ENCODE data around the gene DHRS3.

DHRS3 gene

DNA sequence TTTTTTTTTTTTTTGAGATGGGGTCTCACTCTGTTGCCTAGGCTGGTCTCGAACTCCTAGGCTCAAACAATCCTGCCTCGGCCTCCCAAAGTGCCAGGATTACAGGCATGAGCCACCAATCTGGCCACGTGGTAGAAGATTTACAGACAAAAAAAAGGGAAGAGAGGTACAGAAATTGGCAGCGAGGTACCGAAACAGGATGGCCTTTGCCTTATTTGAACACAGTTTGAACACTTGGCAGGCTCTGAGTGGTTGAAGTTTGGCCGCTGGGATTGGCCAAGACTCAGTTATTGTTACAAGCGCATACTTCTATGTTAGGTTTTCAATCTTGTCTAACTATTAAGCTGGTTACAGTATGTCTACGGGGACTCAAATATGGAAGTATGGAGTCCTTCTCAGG, 19.7 kb upstream of the DHRS3 start:
- DNase-seq (ENCODE audit: low spot score) = no peak

DNA sequence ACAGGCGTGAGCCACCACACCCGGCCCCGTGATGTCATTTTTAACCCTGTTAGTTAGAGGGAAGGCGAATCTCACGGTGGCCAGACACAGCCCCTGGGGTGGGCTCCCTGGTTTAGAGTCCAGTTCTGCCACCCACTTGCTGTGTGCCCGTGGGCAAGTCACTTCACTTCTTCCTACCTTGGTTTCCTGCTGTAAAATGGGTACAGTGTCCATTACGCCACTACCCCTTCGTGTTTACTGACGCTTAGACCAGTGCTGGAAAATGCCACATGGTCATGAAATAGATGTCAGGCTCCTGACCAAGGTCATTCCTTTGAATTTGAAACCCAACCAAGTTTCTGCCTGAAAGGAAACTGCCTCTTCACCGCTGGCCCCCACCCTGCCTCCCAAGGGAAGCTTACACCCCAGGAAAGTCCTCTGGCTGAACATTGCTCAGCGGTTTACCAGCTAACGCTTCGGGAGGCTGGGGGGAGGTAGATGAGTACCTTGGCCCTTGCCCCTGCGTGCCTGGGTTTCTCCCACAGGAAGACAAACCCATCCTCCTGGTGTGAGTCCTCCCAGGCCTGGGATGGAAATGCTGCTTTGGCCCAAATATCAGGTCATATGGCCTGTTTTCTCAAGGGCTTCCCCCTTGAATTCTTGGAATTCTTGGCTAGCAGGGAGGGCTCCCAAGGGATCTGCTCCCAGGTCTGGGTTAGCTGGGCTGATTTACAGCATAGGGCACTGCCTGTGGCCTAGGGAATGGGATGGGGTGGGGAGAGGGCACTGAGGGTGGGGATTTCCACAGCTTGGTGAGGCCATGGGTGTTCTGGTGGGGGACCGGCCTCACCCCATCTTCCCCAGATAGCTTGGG, 18.3 kb upstream of the DHRS3 start:
- DNase-seq (ENCODE audit: low spot score) = no peak

DNA sequence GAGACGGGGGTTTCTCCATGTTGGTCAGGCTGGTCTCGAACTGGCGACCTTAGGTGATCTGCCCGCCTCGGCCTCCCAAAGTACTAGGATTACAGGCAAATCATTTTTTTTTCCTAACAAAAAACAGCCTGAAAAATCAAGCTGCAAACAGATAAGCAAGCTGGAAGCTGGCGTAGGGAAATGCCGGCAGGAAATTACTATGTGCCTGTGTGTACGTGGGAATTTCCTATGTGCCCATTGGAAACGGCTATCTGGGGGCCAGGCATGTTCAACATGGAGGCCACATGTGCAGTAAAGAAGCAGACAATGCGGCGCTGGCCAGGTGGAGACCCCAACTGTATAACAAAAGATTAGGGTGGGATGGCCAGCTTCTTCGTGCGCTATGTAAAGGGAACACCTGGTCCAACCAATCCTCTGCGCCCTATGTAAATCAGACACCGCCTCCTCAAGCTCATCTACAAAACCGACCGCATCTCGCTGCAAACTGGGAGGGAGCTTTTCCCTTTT, 16.7 kb upstream of the DHRS3 start:
- no peak for DNase-seq (ENCODE audit: low spot score)

DNA sequence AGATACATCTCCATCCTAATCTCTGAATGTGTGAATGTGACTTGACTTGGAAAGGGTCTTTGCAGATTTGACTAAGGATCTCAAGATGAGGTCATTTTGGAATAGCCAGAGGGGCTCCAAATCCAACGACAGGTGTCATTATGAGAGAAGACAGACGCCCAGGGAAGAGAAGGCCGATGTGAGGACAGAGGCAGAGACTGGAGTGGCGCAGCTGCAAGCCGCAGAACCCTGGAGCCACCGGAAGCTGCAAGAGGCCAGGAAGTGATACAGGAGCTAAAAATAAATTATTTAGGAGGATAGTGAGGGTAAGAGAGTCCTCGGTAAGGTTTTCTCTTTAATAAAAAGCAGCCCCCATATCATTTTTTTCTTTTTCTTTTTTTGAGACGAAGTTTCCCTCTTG, 16.1 kb upstream of the DHRS3 start:
- DNase-seq (ENCODE audit: low spot score) = no peak

DNA sequence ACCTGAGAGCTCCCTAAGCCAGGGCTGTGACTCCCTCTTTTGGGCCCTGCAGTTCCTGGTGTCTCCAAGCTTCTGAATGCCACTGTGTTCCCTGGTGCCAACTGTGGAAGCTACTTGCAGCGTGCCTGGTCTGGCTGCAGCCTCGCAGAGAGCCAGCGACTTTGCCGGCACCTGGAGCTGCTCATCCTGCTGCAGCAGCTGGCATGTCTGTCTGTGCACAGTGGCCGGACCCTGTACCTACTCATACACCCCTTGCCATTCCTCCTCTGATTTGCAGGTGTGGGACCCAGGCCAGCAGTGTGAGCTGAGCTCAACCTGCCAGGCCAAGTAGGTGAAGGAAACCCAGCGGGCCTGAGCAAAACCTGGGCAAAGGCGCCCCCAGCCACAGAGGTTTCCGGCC, 13.6 kb upstream of the DHRS3 start:
- DNase-seq (ENCODE audit: low spot score) = no peak

DNA sequence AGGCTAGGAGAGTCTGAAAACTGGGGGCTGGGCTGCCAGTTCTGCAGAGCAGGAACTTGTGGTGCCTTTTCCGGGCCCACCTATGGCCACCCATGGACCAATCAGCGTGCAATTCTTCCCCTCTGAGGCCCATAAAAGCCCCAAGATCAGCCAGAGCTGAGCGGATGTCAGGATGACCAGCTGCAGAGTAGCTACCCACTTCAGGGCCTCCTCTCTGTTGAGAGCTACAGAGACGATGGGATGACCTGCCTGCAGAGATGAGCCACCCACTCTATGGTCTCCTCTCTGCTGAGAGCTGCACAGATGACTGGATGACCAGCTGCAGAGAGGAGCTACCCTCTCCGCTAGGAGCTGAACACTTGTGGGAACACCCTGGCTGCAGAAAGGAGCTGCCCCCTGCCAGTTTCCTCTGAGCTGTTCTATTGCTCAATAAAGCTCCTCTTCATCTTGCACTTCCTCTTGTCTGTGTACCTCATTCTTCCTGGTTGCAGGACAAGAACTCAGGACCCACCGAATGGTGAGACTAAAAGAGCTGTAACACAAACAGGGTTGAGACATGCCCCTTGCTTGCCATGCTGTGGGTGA, 13.0 kb upstream of the DHRS3 start:
- no peak for DNase-seq (ENCODE audit: low spot score)

DNA sequence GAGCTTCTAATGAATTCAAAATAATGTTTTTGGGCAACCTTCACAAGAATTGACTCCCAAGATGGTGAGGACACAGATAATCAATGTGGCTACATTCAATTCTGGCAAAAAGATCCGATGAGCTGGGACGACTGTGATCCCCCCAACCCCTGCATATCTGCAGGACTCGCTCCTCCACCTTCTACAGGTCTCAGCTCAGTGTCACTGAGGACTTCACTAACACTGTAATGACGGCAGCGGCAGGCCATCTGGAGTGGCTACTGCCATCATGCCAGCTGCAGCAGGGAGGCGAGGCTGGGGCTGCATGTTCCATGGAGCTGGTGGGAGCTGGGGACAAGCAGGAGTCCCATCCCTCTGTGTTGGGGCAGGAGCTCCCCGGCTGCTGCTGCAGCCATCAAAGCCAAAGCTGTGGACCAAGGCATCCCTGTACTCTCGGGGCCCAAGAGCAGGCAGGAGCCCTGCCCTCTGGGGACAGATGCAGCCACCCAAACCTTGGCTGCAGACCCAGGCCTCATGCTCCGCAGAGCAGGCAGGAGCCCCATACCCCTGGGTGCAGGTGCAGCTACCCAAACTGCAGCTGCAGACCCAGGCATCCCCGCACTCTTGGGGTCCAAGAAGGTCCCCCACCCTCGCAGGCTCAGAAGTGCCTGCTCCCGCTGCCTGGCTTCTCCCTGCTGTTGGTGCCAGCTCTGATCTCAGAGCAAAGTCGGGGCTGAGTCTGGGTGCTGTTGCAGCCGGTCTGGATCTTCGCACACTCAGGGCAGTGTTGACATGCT, 12.2 kb upstream of the DHRS3 start:
- DNase-seq (ENCODE audit: low spot score) = no peak

DNA sequence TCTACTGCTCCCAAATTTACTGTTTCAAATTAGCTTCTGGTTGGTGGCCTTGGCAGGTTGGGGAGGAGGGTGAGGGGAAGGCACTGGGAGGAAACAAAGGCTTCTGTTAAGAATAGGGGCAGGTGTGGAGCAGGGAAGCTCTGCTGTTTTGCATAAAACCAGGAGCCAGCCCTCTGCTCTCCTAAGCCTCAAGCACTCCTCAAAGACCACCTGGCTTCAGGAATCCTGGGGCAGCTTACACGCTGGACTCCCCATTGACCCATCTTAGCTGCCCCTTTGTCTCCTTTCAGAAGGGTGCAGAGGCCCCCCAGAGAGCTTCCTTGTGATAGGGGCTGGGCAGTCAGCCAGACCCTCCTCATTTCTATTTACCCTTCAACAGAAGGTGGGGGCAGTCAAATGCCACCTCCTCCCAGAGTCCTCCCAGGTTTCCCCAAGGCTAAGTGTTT, 11.5 kb upstream of the DHRS3 start:
- no peak for DNase-seq (ENCODE audit: low spot score)

DNA sequence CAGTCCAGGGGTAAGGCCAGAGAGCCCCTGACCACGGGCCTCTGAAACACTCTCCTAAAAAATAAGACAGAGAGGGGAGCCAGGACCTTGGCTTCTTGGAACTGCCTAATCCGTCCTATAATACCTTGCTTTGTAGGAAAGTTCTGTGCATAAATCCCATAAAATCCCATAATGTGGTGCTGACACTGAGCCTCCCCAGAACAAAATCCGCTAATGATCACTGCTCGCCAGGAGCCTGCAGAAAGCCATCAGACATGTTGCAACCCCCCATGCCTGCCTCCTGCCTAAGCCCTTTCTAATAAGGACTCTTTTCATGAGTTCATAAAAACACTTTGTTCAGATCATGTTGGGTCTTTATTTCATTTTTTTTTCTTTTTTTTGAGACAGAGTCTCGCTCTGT, 9.3 kb upstream of the DHRS3 start:
- DNase-seq (ENCODE audit: low spot score) = no peak

DNA sequence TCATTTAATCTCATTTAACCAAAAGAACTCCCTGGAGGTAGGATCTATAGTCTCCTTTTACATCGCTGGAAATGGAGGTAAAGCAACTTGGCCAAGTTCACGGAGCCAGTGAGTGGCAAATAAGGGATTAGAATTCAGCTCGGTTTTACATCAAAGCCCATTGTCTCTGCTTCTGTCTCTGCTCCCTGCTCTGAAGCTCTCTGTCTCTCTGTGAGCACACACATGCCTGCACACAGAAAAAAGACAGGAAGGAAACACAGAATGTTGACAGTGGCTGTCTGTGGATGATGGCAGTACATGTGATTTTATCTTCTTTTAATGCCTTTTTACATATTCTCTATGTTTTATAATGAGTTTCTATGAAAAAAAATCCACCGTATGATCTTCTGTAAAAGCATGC, 8.9 kb upstream of the DHRS3 start:
- no peak for DNase-seq (ENCODE audit: low spot score)

DNA sequence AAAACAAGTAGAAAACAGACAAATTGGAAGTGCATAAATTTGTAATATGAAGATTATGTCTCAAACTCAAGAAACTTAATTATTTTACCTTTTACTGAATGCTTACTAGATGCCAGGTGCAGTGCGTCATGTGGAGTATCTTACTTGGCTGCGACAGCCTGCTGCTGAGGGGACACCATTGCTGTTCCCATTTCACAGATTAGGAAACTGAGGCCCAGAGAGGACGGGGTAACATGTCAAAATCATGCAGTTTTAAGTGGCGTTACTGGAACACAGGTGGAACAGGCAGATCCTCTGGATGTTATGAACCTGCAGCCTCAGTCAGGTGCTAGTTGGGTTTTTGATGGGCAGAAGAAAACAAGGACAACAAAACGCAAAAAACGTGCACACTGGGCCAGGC, 7.3 kb upstream of the DHRS3 start:
- no peak for DNase-seq (ENCODE audit: low spot score)

DNA sequence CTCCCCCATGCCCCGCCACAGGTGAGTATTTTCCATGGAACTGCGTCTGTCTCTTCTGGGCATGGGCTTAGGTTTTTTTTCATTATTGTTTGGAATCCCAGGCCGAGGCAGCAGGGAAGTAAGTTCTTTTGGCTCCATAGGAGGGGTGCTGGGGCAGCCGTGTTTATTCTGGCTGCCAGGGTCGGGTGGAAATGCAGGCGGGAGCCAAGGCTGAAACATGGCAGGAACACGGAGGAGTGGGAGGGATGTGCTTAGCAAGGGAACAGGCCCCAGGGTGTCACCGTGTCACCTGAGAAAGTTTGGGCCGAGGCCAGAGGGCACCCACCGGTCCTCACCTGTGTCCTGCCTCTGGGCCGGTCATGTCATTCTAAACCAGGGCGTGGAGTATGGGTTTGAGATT, 4.5 kb upstream of the DHRS3 start:
- DNase-seq (ENCODE audit: low spot score) = no peak

DNA sequence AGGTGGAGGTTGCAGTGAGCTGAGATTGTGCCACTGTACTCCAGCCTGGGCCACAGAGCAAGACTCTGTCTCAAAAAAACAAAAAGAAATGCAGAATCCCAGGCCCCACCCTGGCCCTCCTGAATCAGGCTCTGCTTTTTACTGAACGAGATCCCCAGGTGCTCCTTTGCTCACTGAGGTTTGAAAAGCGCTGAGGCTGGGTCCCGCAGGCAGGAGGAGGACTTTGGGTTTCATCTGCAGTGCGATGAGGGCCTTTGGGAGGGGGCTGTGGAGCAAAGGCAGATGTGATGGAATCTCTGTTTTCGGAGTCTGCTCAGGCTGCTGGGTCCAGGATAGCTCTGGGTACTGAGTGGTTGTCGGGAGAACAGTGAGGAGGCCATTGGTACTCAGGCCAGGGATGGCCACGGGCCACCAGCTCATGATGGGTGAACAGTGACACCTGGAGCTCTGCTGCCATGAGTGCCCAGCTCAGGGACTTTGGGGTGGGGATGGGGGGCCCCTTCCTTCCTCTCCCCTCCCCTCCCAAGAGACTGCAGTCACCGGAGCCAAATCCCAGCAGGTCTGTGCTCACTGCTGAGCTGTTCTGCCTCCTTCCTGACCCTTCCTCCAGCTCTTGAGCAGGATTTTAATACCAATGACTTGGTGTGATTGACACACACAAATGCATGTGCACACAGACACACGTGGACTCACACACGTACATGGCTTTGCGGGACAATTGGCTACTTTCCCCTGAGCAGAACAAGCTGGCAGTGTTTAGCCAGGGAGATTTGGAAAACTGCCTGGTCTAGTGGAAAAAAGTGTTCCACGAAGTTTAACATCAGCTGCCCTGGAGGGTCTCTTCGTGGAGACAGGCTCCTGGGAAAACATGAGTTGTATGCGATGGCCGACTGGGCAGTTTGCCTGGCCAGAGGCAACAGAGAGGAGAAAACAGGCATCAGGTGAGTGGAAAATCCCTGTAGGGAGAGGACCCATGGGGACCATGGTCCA, 3.6 kb upstream of the DHRS3 start:
- DNase-seq (ENCODE audit: low spot score) = no peak

DNA sequence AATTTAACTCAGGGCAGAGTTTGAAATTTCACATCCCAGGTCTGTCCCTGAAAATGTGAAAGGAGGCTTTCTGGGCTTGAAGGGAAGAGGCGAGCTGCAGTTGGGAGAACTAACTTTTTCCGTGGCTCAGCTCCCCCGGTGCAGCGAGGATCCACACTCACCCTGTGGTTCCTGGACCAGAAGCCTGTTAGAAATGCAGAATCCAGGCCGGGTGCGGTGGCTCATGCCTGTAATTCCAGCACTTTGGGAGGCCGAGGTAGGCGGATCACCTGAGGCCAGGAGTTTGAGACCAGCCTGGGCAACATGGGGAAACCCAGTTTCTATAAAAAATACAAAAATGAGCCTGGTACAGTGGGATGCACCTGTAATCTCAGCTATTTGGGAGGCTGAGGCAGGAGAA, 2.9 kb upstream of the DHRS3 start:
- DNase-seq (ENCODE audit: low spot score) = no peak

DNA sequence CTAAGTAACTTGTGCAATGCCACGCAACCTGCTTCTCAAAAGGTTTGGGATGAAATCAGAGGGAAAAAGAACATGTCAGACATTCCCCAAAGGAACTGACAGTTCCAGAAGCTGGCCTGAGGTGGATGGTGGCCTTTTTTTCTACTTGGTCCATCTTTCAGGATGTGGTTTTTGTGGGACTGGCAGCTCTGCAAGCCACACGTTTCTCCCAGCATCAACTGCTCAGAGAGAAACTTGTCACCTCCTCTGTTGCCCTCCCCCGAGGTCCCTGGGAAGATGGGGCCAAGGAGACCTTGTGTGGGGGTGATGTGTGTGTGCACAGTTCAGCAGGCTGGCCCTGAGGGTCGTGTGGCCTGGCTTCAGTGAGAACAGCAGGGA, 2.5 kb upstream of the DHRS3 start:
- no peak for DNase-seq (ENCODE audit: low spot score)

DNA sequence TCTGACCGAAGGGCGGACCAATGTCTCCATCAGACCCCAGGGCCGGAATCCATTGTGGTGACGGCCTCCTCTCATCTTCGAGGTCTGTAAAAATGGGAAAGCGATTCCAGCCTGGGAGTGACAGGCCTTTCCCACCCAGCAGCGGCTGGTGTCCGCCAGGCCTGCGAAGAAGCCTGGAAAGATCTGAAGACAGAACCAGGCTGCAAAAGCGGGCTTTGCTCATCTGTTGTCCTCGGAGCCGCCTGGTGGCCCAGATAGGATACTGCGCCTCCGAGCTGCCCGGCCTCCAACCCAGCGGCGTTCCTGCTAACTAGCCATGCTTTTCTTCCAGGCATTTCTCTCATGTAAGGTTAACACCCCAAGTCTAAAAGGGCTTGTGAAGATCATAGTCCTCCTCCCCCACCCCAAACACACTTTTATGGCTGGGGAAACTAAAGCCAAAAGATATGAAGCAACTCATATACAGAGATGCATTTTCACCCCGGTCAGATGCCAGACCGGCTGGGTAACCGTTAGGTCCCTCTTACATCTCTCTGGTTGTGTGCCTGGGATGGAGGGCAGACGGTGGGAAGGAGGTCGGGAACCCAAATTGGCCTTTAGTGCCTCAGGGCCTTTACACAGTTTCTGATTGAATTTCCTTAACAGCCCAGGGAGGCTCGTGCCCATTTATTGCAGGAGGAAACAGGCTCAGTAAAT, 1.9 kb upstream of the DHRS3 start:
- DNase-seq (ENCODE audit: low spot score) = peak; percentile 75

DNA sequence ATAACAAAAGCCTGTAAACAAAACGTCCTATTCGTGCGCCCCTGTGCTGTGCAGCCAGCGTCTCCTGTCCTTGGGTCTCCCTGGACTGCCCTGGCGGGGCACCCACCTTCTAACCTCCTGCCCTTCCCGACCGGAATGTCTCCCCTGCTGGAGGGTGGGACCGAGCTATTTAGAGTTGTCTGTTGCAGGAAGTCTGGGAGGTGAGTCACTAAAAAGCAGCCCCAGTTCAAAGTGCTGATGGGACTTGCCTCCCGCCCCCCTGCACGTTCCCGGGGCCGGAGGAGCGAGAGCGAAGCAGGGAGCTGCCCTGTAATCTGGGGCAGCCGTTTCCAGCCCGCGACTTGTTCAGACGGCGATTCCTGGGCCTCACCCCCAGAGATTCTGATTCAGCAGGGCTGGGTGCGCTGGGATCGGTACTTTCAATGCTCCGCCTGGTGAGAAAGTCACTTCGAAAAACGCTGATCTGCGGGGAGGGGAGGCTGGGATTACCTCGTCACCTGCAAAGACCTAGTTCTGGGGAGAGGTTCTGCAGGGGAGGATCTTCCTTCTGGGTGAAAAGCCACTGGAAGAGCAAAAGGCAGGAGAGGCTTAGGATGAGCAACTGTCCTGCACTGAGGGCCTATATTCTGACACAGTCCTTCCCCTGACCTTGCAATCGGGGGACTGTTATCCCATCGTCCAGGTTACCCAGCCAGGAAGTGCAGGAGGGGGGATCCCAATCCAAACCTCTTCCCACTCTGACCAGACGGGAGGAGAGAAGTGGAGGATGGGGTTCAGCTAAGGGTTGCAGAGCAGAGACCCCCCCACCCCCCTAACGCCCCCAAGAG, 1.2 kb upstream of the DHRS3 start:
- DNase-seq (ENCODE audit: low spot score) = no peak

DNA sequence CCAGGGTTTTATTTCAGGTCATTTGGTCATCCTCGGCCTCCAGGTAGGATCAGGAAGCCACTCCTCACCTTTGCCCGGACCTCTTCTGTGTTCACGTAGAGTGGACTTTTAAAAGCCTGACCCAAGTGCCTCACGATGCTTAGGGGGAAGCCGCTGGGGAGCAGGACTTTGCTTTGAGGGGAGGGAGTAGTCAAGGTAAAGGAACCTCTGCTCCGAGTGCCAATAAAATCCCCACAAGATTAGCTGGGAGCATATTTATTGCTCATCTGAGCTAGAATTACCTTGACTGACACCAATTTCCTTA, 603 bp upstream of the DHRS3 start:
- no peak for DNase-seq (ENCODE audit: low spot score)

DNA sequence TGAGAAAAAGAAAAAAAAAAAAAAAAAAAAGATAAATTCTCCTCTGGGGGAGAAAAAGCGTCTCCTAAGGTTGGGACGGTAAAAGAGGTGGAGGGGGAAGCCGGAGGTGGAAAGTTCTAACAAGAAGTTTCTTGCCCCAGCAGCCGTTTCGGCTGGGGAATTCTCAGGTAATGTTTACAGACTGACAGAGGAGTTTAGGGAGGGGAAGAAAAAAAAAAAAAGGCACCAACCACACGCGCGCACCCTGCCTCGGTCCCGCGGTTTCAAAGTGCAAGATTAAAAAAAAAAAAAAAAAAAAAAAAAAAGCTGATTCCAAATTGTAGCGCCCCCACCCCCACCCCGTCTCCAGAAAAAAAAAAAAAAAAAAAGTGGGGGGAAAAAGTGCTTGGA, 504 bp downstream of the DHRS3 start:
- DNase-seq (ENCODE audit: low spot score) = no peak

DNA sequence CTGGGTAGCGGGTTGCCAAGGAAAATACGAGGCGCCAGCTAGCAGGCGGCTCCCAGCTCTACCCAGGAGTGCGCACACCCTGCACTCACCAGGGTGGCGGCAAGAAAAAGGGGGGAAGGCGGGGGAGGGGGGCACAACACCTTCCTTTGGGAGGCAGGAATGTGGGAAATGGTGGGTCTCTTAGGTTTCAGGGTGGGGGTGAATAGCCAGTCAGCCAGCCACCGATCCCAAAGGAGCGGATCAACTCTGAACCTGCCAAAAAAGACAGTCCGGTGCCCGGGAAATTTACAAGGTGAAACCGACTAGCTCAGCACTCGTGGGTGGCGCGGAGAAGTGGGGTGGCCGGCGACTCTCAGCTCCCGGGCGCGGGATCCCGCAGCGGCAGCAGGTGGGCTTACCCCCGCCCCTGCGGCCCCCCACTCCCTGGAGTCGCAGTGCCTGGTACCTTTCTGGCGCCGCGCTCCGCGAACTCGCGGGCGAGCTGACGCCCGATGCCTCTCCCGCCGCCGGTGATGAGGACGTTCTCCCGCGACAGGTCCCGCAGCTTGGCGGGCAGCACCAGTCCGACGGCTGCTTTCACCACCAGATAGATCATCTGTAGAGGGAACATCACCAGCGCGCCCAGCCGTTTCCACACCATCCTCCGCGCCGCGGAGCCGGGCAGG, 1.2 kb downstream of the DHRS3 start:
- DNase-seq (ENCODE audit: low spot score) = no peak

Measured in germinal center (tissue), 1 donor.